ENCODE data around the gene CTTNBP2. TPM values are rescaled to one million over a fixed set of nuclear protein-coding genes. Genes with fewer than 3 reads are reported as not detected.

CTTNBP2 gene
- total and polyA plus RNA-seq, 2 of the 4 experiments (the other 2 are of a cell fraction) = 6.6 to 11.3 TPM

DNA sequence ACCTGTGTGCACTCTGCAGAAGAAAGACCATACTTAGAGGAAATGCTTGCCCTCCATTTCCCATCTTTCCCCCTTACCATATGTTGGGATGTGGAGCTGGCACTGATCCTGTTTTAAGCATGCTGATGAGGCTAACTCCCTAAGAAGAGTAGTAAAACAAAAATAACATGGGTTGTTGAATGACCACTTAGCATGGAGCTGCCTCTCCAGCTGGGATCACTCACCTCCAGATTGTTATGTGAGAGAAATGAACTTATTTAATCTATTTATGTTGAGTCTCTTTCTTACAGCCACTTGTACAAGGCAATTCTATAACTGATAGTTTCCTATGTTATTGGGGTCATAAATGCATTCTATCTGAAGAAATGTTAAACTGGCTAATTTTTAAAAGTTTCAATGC, 17.0 kb downstream of the CTTNBP2 start:
- no peak for ATAC-seq (ENCODE audit: low read depth)
- dilution Hi-C loops (cut with HindIII; ENCODE audit: low sequenced_read_pairs, unreplicated experiment) (no loop called here), intact Hi-C loops (cut with micrococcal nuclease) (no loop called here), in situ Hi-C loops (cut with MboI; ENCODE audit: low sequenced_read_pairs) (no loop called here)
- no peak for TF ChIP-seq POLR2A (IDR thresholded peaks at IDR 0.05; ENCODE audit: low read depth, low read length)
- TF ChIP-seq, protein P1, sequence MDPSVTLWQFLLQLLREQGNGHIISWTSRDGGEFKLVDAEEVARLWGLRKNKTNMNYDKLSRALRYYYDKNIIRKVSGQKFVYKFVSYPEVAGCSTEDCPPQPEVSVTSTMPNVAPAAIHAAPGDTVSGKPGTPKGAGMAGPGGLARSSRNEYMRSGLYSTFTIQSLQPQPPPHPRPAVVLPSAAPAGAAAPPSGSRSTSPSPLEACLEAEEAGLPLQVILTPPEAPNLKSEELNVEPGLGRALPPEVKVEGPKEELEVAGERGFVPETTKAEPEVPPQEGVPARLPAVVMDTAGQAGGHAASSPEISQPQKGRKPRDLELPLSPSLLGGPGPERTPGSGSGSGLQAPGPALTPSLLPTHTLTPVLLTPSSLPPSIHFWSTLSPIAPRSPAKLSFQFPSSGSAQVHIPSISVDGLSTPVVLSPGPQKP (IDR thresholded peaks at IDR 0.05; ENCODE audit: borderline replicate concordance, low read depth, low read length) = no peak
- no peak for TF ChIP-seq SMC3 (IDR thresholded peaks at IDR 0.05; ENCODE audit: low read depth, low read length)
- no peak for TF ChIP-seq FOS (IDR thresholded peaks at IDR 0.05; ENCODE audit: low read depth, low read length)
- TF ChIP-seq BHLHE40 (IDR thresholded peaks at IDR 0.05; ENCODE audit: low read depth, low read length) = no peak
- TF ChIP-seq, protein P2, sequence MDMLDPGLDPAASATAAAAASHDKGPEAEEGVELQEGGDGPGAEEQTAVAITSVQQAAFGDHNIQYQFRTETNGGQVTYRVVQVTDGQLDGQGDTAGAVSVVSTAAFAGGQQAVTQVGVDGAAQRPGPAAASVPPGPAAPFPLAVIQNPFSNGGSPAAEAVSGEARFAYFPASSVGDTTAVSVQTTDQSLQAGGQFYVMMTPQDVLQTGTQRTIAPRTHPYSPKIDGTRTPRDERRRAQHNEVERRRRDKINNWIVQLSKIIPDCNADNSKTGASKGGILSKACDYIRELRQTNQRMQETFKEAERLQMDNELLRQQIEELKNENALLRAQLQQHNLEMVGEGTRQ (IDR thresholded peaks at IDR 0.05; ENCODE audit: low read depth, low read length) = no peak
- Histone ChIP-seq H2BK120ac (ENCODE audit: low read depth, low read length) (no peak overlapping the region), H3K4me2 (ENCODE audit: low read depth, low read length) (no peak overlapping the region), H3K56ac (ENCODE audit: extremely low read depth, insufficient read depth, low read length) (no peak overlapping the region), H3K27me3 (ENCODE audit: control insufficient read depth, insufficient read depth, low read length) (no peaks in the 10 kb centered on the region), H3K23ac (ENCODE audit: low read depth, low read length) (no peak overlapping the region), H3K9me1 (ENCODE audit: insufficient read depth, low read length) (no peaks in the 10 kb centered on the region), H3K18ac (ENCODE audit: low read depth, low read length) (no peak overlapping the region), H2AK5ac (ENCODE audit: low read depth, low read length) (no peak overlapping the region), H4K8ac (ENCODE audit: low read depth in 2 of 2, low read length in 2 of 2) (no peak overlapping the region), H2BK5ac (ENCODE audit: low read depth, low read length, poor library complexity, severe bottlenecking) (no peak overlapping the region), H2AFZ (replicated peaks; ENCODE audit: low read length, poor library complexity) (no peak overlapping the region), H3K14ac (replicated peaks; ENCODE audit: low read depth, low read length) (no peak overlapping the region), H4K91ac (ENCODE audit: insufficient read depth, low read depth, low read length) (no peak overlapping the region), H2AK9ac (replicated peaks; ENCODE audit: low read depth, low read length, poor library complexity) (no peak overlapping the region), H4K20me1 (ENCODE audit: insufficient read depth, low read length) (no peaks in the 10 kb centered on the region), H3K9me3 (ENCODE audit: control insufficient read depth, insufficient read depth, low read length) (no peaks in the 10 kb centered on the region), H3K27ac (ENCODE audit: insufficient read depth, low read length) (no peak overlapping the region), H2BK20ac (ENCODE audit: low read depth, low read length) (no peak overlapping the region), H3K79me1 (ENCODE audit: low read depth in 1 of 2, low read length in 2 of 2) (peaks cover 2% of the 10 kb centered on the region in 2 experiments; a peak in 1 of 4 replicates), H3K4me1 (ENCODE audit: control insufficient read depth, insufficient read depth, low read length) (no peaks in the 10 kb centered on the region), H3K4ac (ENCODE audit: low read depth, low read length) (no peak overlapping the region), H3K4me3 (ENCODE audit: insufficient read depth, low read depth, low read length) (no peak overlapping the region), H4K5ac (ENCODE audit: low read depth, low read length) (no peak overlapping the region), H3K36me3 (ENCODE audit: control insufficient read depth, insufficient read depth, low read length) (peaks cover 3% of the 10 kb centered on the region; the same call in 1 of the 2 replicates), H2BK15ac (ENCODE audit: low read depth, low read length) (no peak overlapping the region), H3K9ac (ENCODE audit: low read depth, low read length) (no peak overlapping the region)
- no peak for DNase-seq
- ChIA-PET CTCF (no interaction called here), POLR2A (ENCODE audit: unreplicated experiment) (no interaction called here)
- BruUV-seq (replicated peaks) = no TSS peak
